Activated naive CD4-positive, alpha-beta T cell treated with anti-CD3 and anti-CD28 coated beads for 36 hours (primary cell): ENCODE measurements around the gene IRF3. TPM values are rescaled to one million over a fixed set of nuclear protein-coding genes. Genes with fewer than 3 reads are reported as not detected.

Source experiments
- CTCF ChIA-PET: fragments of 350-600 bp; sonication (Branson Sonifier 250); formaldehyde crosslinking; loops from one replicate; lab custom pipeline; 2021; ENCODE audit warnings: antibody characterized with exemption; lab: Charles Lee
- DNase-seq: peaks from one replicate; pipeline ENCODE4 v3.0.0-alpha.2; 2020
- H3K27ac Mint-ChIP-seq: one replicate; pipeline ENCODE4 v1.8.0; 2021; ENCODE audit warnings: mild to moderate bottlenecking, mixed read lengths
- H3K27me3 Mint-ChIP-seq: one replicate; pipeline ENCODE4 v1.8.0; 2021; ENCODE audit warnings: low read depth, mixed read lengths
- H3K36me3 Mint-ChIP-seq: one replicate; pipeline ENCODE4 v1.8.0; 2021; ENCODE audit warnings: low read depth, mixed read lengths
- H3K4me1 Mint-ChIP-seq: one replicate; pipeline ENCODE4 v1.8.0; 2021; ENCODE audit warnings: low read depth, mixed read lengths
- H3K4me3 Mint-ChIP-seq: one replicate; pipeline ENCODE4 v1.8.0; 2021; ENCODE audit warnings: mild to moderate bottlenecking, moderate library complexity, mixed read lengths
- H3K9me3 Mint-ChIP-seq: one replicate; pipeline ENCODE4 v1.8.0; 2021; ENCODE audit warnings: mixed read lengths
- intact Hi-C: fragments of 100-400 bp; cut with micrococcal nuclease; formaldehyde crosslinking; loops from one replicate; pipeline ENCODE4 v1.15.1; 2023
- total RNA-seq, 2 experiments: library from RNA; stranded (reverse); gene quantifications; one replicate each; pipeline ENCODE4 v1.2.3, GENCODE V29; 2021

Gene IRF3
- total RNA-seq, 2 experiments from 2014 or later: 85.2 to 97.8 TPM

- H3K9me3 Mint-ChIP-seq: no peaks in the 10 kb centered on the region
- no peak overlapping the region for H3K27ac Mint-ChIP-seq
- peaks cover 22% of the 10 kb centered on the region for H3K36me3 Mint-ChIP-seq
- CTCF ChIA-PET: no interaction called here
- H3K4me3 Mint-ChIP-seq: no peak overlapping the region
- DNase-seq: no peak
- intact Hi-C loops: no loop called here
- peaks cover 30% of the 10 kb centered on the region for H3K4me1 Mint-ChIP-seq
- no peaks in the 10 kb centered on the region for H3K27me3 Mint-ChIP-seq
These were observed 3.6 kb downstream of the IRF3 start for GRCh38 chr19:49662011-49662410.

- CTCF ChIA-PET: interaction anchor here (0.7 to 1.7 kb wide), 2 partner anchors 13 to 18 kb away, joined by 3 to 4 read pairs; no protein-coding TSS in a partner anchor
These were observed 5.2 kb downstream of the IRF3 start for GRCh38 chr19:49660338-49660961.

GRCh38 chr19:49658566-49659442, 6.9 kb downstream of the IRF3 start:
- no peak overlapping the region for H3K4me3 Mint-ChIP-seq
- peaks cover 29% of the 10 kb centered on the region for H3K36me3 Mint-ChIP-seq
- no peak overlapping the region for H3K27ac Mint-ChIP-seq
- no peaks in the 10 kb centered on the region for H3K9me3 Mint-ChIP-seq
- no peak for DNase-seq
- CTCF ChIA-PET: interaction anchor here (1.7 kb wide), 1 partner anchor 14 kb away, joined by 4 read pairs; no protein-coding TSS in a partner anchor
- intact Hi-C loops: no loop called here
- peaks cover 19% of the 10 kb centered on the region for H3K4me1 Mint-ChIP-seq
- H3K27me3 Mint-ChIP-seq: no peaks in the 10 kb centered on the region

More at GRCh38 chr19:49660338-49660961, 5.2 kb downstream of the IRF3 start:
- H3K9me3 Mint-ChIP-seq: no peaks in the 10 kb centered on the region
- no peak for DNase-seq
- H3K27me3 Mint-ChIP-seq: no peaks in the 10 kb centered on the region
- peaks cover 25% of the 10 kb centered on the region for H3K4me1 Mint-ChIP-seq
- H3K4me3 Mint-ChIP-seq: no peak overlapping the region
- no peak overlapping the region for H3K27ac Mint-ChIP-seq
- peaks cover 27% of the 10 kb centered on the region for H3K36me3 Mint-ChIP-seq
- intact Hi-C loops: no loop called here

- no peaks in the 10 kb centered on the region for H3K9me3 Mint-ChIP-seq
- intact Hi-C loops: no loop called here
- no peak overlapping the region for H3K4me3 Mint-ChIP-seq
- no peak overlapping the region for H3K27ac Mint-ChIP-seq
- no peaks in the 10 kb centered on the region for H3K27me3 Mint-ChIP-seq
- H3K4me1 Mint-ChIP-seq: peaks cover 12% of the 10 kb centered on the region
- peaks cover 31% of the 10 kb centered on the region for H3K36me3 Mint-ChIP-seq
- no peak for DNase-seq
- CTCF ChIA-PET: no interaction called here
These were observed 7.5 kb downstream of the IRF3 start for GRCh38 chr19:49658139-49658517.

GRCh38 chr19:49657493-49658138, 8.0 kb downstream of the IRF3 start:
- CTCF ChIA-PET: no interaction called here
- DNase-seq: no peak
- H3K4me1 Mint-ChIP-seq: peaks cover 7% of the 10 kb centered on the region
- no peak overlapping the region for H3K27ac Mint-ChIP-seq
- H3K36me3 Mint-ChIP-seq: peaks cover 29% of the 10 kb centered on the region
- no peaks in the 10 kb centered on the region for H3K27me3 Mint-ChIP-seq
- no peaks in the 10 kb centered on the region for H3K9me3 Mint-ChIP-seq
- intact Hi-C loops: no loop called here
- H3K4me3 Mint-ChIP-seq: no peak overlapping the region

GRCh38 chr19:49656456-49657109, 9.1 kb downstream of the IRF3 start:
- H3K9me3 Mint-ChIP-seq: no peaks in the 10 kb centered on the region
- H3K4me1 Mint-ChIP-seq: peaks cover 5% of the 10 kb centered on the region
- intact Hi-C loops: no loop called here
- H3K27me3 Mint-ChIP-seq: no peaks in the 10 kb centered on the region
- peaks cover 27% of the 10 kb centered on the region for H3K36me3 Mint-ChIP-seq
- no peak for DNase-seq
- H3K4me3 Mint-ChIP-seq: no peak overlapping the region
- CTCF ChIA-PET: interaction anchor here (0.8 kb wide), 1 partner anchor 24 kb away, joined by 3 read pairs; no protein-coding TSS in a partner anchor
- no peak overlapping the region for H3K27ac Mint-ChIP-seq

- no peaks in the 10 kb centered on the region for H3K9me3 Mint-ChIP-seq
- DNase-seq: no peak
- peaks cover 5% of the 10 kb centered on the region for H3K4me1 Mint-ChIP-seq
- CTCF ChIA-PET: interaction anchor here (0.8 kb wide), 1 partner anchor 25 kb away, joined by 3 read pairs; no protein-coding TSS in a partner anchor
- peaks cover 23% of the 10 kb centered on the region for H3K36me3 Mint-ChIP-seq
- H3K27me3 Mint-ChIP-seq: no peaks in the 10 kb centered on the region
- no peak overlapping the region for H3K27ac Mint-ChIP-seq
- intact Hi-C loops: no loop called here
- H3K4me3 Mint-ChIP-seq: no peak overlapping the region
These were observed 9.8 kb downstream of the IRF3 start for GRCh38 chr19:49655570-49656455.

- no peak for DNase-seq
- H3K9me3 Mint-ChIP-seq: no peaks in the 10 kb centered on the region
- no peaks in the 10 kb centered on the region for H3K4me1 Mint-ChIP-seq
- CTCF ChIA-PET: no interaction called here
- no peak overlapping the region for H3K27ac Mint-ChIP-seq
- intact Hi-C loops: no loop called here
- peaks cover 19% of the 10 kb centered on the region for H3K36me3 Mint-ChIP-seq
- H3K27me3 Mint-ChIP-seq: no peaks in the 10 kb centered on the region
- H3K4me3 Mint-ChIP-seq: no peak overlapping the region
These were observed 11.1 kb downstream of the IRF3 start for GRCh38 chr19:49654581-49654980.

GRCh38 chr19:49653466-49653806, 12.2 kb downstream of the IRF3 start:
- no peaks in the 10 kb centered on the region for H3K27me3 Mint-ChIP-seq
- H3K9me3 Mint-ChIP-seq: no peaks in the 10 kb centered on the region
- DNase-seq: no peak
- H3K36me3 Mint-ChIP-seq: peaks cover 19% of the 10 kb centered on the region
- H3K4me1 Mint-ChIP-seq: no peaks in the 10 kb centered on the region
- no peak overlapping the region for H3K4me3 Mint-ChIP-seq
- CTCF ChIA-PET: no interaction called here
- intact Hi-C loops: no loop called here
- H3K27ac Mint-ChIP-seq: no peak overlapping the region

GRCh38 chr19:49652551-49653465, 12.8 kb downstream of the IRF3 start:
- DNase-seq: no peak
- intact Hi-C loops: no loop called here
- no peaks in the 10 kb centered on the region for H3K9me3 Mint-ChIP-seq
- H3K4me1 Mint-ChIP-seq: no peaks in the 10 kb centered on the region
- H3K4me3 Mint-ChIP-seq: no peak overlapping the region
- CTCF ChIA-PET: no interaction called here
- no peaks in the 10 kb centered on the region for H3K27me3 Mint-ChIP-seq
- H3K27ac Mint-ChIP-seq: no peak overlapping the region
- peaks cover 18% of the 10 kb centered on the region for H3K36me3 Mint-ChIP-seq
